ENCODE results near the gene RSBN1L. TPM values are rescaled to one million over a fixed set of nuclear protein-coding genes. Genes with fewer than 3 reads are reported as not detected.

The RSBN1L gene
- total RNA-seq, 1 experiment from 2014 or later, result 33.7 TPM

DNA sequence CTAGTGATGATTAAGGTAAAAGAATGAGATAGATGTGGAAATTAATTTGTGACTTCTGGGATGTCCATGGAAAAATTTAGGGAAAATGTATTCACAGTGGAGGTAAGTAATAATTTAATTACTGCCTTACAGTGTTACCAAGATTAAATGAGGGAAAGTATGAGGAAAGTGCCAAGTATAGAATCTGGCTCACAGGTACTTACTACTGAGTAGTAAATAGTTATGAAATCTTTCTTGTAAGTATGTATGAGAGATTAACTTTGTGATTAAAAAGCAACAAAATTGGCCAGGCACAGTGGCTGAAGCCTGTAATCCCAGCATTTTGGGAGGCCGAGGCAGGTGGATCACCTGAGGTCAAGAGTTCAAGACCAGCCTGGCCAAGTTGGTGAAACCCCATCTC, 42.1 kb downstream of the RSBN1L start:
- Histone ChIP-seq H3K79me2 (ENCODE audit: low read length) (peaks cover 87% of the 10 kb centered on the region), H3K9me2 (replicated peaks; ENCODE audit: insufficient read depth, low read length) (no peaks in the 10 kb centered on the region), H2AFZ (ENCODE audit: low read length) (no peak overlapping the region), H3K9ac (ENCODE audit: low read length) (no peak overlapping the region), H4K20me1 (ENCODE audit: insufficient read depth, low read depth, low read length) (no peaks in the 10 kb centered on the region), H3K9me3 (ENCODE audit: low read length) (no peaks in the 10 kb centered on the region), H3K4me1 (ENCODE audit: low read length) (peaks cover 16% of the 10 kb centered on the region), H3K36me3 (ENCODE audit: insufficient read depth, low read length) (peaks cover 7% of the 10 kb centered on the region; the same call in 1 of the 2 replicates), H3K4me3 (ENCODE audit: low read length) (no peak overlapping the region), H3K27me3 (ENCODE audit: low read length) (no peaks in the 10 kb centered on the region), H3K4me2 (ENCODE audit: low read depth, low read length, poor library complexity, severe bottlenecking) (no peak overlapping the region), H3K27ac (ENCODE audit: low read length) (no peak overlapping the region)
- DNase-seq, result no peak

DNA sequence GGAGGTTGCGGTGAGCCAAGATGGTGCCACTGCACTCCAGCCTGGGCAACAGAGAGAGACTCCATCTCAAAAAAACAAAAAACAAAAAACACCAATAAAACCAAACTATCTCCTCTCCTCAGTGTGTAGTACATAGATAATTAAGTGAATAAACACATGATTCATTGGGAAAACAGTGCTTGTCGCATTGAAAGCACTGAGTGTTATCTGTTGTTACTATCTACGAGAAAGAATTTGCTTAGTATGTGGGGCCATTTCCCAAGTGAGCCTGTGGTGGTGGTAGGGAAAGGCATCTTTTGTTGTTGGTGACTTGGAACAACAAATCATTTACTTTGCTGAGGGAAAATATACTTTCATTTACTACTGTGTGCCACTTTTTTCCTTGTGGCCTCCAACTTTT, 42.6 kb downstream of the RSBN1L start:
- peaks cover 88% of the 10 kb centered on the region for H3K79me2 ChIP-seq (ENCODE audit: low read length)
- no peak overlapping the region for H3K4me3 ChIP-seq (ENCODE audit: low read length)
- H4K20me1 ChIP-seq (ENCODE audit: insufficient read depth, low read depth, low read length), result no peaks in the 10 kb centered on the region
- no peaks in the 10 kb centered on the region for H3K9me2 ChIP-seq (replicated peaks; ENCODE audit: insufficient read depth, low read length)
- H3K4me2 ChIP-seq (ENCODE audit: low read depth, low read length, poor library complexity, severe bottlenecking), result no peak overlapping the region
- no peaks in the 10 kb centered on the region for H3K9me3 ChIP-seq (ENCODE audit: low read length)
- no peak for DNase-seq
- H3K9ac ChIP-seq (ENCODE audit: low read length), result no peak overlapping the region
- H3K27ac ChIP-seq (ENCODE audit: low read length), result no peak overlapping the region
- H2AFZ ChIP-seq (ENCODE audit: low read length), result no peak overlapping the region
- no peaks in the 10 kb centered on the region for H3K27me3 ChIP-seq (ENCODE audit: low read length)
- peaks cover 16% of the 10 kb centered on the region for H3K4me1 ChIP-seq (ENCODE audit: low read length)
- H3K36me3 ChIP-seq (ENCODE audit: insufficient read depth, low read length), result peaks cover 9% of the 10 kb centered on the region; the same call in 1 of the 2 replicates

DNA sequence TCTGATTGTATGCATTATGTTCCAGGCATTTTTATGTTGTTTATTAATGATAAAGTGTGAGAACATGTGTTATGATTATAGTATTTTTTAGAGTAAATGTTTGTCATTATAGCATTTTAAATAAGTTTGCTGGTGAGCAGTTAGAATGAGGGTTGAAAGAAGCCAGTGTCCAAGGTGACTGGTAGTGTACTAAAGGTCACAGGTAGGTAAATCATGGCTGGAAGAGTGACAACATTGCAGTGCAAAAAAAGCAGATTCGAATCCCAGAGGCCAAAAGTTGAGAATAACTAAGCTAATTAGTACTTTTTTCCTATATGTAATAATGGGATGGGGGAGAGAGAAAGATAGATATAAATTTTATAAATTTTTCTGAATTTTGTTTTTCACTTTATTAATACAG, 44.0 kb downstream of the RSBN1L start:
- H3K36me3 ChIP-seq (ENCODE audit: insufficient read depth, low read length), result peaks cover 9% of the 10 kb centered on the region; the same call in 1 of the 2 replicates
- H2AFZ ChIP-seq (ENCODE audit: low read length), result no peak overlapping the region
- H4K20me1 ChIP-seq (ENCODE audit: insufficient read depth, low read depth, low read length), result no peaks in the 10 kb centered on the region
- H3K27ac ChIP-seq (ENCODE audit: low read length), result no peak overlapping the region
- H3K4me3 ChIP-seq (ENCODE audit: low read length), result no peak overlapping the region
- H3K79me2 ChIP-seq (ENCODE audit: low read length), result peaks cover 89% of the 10 kb centered on the region
- H3K4me1 ChIP-seq (ENCODE audit: low read length), result peaks cover 6% of the 10 kb centered on the region
- H3K27me3 ChIP-seq (ENCODE audit: low read length), result no peaks in the 10 kb centered on the region
- DNase-seq, result no peak
- H3K4me2 ChIP-seq (ENCODE audit: low read depth, low read length, poor library complexity, severe bottlenecking), result no peak overlapping the region
- no peaks in the 10 kb centered on the region for H3K9me3 ChIP-seq (ENCODE audit: low read length)
- no peak overlapping the region for H3K9ac ChIP-seq (ENCODE audit: low read length)
- no peaks in the 10 kb centered on the region for H3K9me2 ChIP-seq (replicated peaks; ENCODE audit: insufficient read depth, low read length)

- H3K4me1 ChIP-seq (ENCODE audit: low read length), result no peaks in the 10 kb centered on the region
- H3K4me3 ChIP-seq (ENCODE audit: low read length), result no peak overlapping the region
- H3K27ac ChIP-seq (ENCODE audit: low read length), result no peak overlapping the region
- no peaks in the 10 kb centered on the region for H4K20me1 ChIP-seq (ENCODE audit: insufficient read depth, low read depth, low read length)
- peaks cover 2% of the 10 kb centered on the region; the same call in 1 of the 2 replicates for H3K36me3 ChIP-seq (ENCODE audit: insufficient read depth, low read length)
- no peak overlapping the region for H3K4me2 ChIP-seq (ENCODE audit: low read depth, low read length, poor library complexity, severe bottlenecking)
- no peak overlapping the region for H3K9ac ChIP-seq (ENCODE audit: low read length)
- no peak for DNase-seq
- no peaks in the 10 kb centered on the region for H3K9me2 ChIP-seq (replicated peaks; ENCODE audit: insufficient read depth, low read length)
- H3K9me3 ChIP-seq (ENCODE audit: low read length), result no peaks in the 10 kb centered on the region
- no peaks in the 10 kb centered on the region for H3K27me3 ChIP-seq (ENCODE audit: low read length)
- H3K79me2 ChIP-seq (ENCODE audit: low read length), result peaks cover 84% of the 10 kb centered on the region
- no peak overlapping the region for H2AFZ ChIP-seq (ENCODE audit: low read length)
Measured at GRCh38 chr7:77743518-77743917, 47.3 kb downstream of the RSBN1L start.

GRCh38 chr7:77745746-77746145, 49.5 kb downstream of the RSBN1L start:
- peaks cover 84% of the 10 kb centered on the region for H3K79me2 ChIP-seq (ENCODE audit: low read length)
- DNase-seq, result no peak
- H3K4me1 ChIP-seq (ENCODE audit: low read length), result no peaks in the 10 kb centered on the region
- no peak overlapping the region for H3K27ac ChIP-seq (ENCODE audit: low read length)
- no peaks in the 10 kb centered on the region for H3K27me3 ChIP-seq (ENCODE audit: low read length)
- no peak overlapping the region for H2AFZ ChIP-seq (ENCODE audit: low read length)
- H3K9me2 ChIP-seq (replicated peaks; ENCODE audit: insufficient read depth, low read length), result no peaks in the 10 kb centered on the region
- no peak overlapping the region for H3K9ac ChIP-seq (ENCODE audit: low read length)
- no peaks in the 10 kb centered on the region for H4K20me1 ChIP-seq (ENCODE audit: insufficient read depth, low read depth, low read length)
- H3K4me3 ChIP-seq (ENCODE audit: low read length), result no peak overlapping the region
- H3K9me3 ChIP-seq (ENCODE audit: low read length), result no peaks in the 10 kb centered on the region
- H3K4me2 ChIP-seq (ENCODE audit: low read depth, low read length, poor library complexity, severe bottlenecking), result no peak overlapping the region
- peaks cover 8% of the 10 kb centered on the region for H3K36me3 ChIP-seq (ENCODE audit: insufficient read depth, low read length)

DNA sequence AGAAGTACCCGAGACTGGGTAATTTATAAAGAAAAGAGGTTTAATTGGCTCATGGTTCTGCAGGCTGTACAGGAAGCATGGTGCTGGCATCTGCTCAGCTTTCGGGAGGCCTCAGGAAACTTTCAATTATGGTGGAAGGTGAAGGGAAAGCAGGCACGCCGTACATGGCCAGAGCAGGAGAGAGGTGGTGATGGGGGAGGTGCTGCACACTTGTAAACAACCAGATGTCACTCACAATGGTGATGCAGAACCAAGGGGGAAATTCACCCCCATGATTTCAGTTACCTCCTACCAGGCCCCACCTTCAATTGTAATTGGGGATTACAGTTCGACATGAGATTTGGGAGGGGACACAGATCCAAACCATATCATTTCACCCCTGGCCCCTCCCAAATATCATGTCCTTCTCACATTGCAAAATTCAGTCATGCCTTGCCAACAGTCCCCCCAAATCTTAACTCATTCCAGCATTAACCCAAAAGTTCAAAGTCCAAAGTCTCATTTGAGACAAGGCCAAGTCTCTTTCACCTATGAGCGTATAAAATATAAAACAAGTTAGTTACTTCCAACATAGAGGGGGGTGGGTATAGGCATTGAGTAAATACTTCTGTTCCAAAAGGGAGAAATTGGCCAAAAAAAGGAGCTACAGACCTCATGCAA, 50.0 kb downstream of the RSBN1L start:
- H3K9ac ChIP-seq (ENCODE audit: low read length), result no peak overlapping the region
- no peak overlapping the region for H3K4me3 ChIP-seq (ENCODE audit: low read length)
- H4K20me1 ChIP-seq (ENCODE audit: insufficient read depth, low read depth, low read length), result no peaks in the 10 kb centered on the region
- H2AFZ ChIP-seq (ENCODE audit: low read length), result no peak overlapping the region
- no peaks in the 10 kb centered on the region for H3K9me2 ChIP-seq (replicated peaks; ENCODE audit: insufficient read depth, low read length)
- no peaks in the 10 kb centered on the region for H3K9me3 ChIP-seq (ENCODE audit: low read length)
- peaks cover 86% of the 10 kb centered on the region for H3K79me2 ChIP-seq (ENCODE audit: low read length)
- no peaks in the 10 kb centered on the region for H3K4me1 ChIP-seq (ENCODE audit: low read length)
- peaks cover 8% of the 10 kb centered on the region for H3K36me3 ChIP-seq (ENCODE audit: insufficient read depth, low read length)
- no peaks in the 10 kb centered on the region for H3K27me3 ChIP-seq (ENCODE audit: low read length)
- no peak overlapping the region for H3K27ac ChIP-seq (ENCODE audit: low read length)
- DNase-seq, result no peak
- H3K4me2 ChIP-seq (ENCODE audit: low read depth, low read length, poor library complexity, severe bottlenecking), result no peak overlapping the region

DNA sequence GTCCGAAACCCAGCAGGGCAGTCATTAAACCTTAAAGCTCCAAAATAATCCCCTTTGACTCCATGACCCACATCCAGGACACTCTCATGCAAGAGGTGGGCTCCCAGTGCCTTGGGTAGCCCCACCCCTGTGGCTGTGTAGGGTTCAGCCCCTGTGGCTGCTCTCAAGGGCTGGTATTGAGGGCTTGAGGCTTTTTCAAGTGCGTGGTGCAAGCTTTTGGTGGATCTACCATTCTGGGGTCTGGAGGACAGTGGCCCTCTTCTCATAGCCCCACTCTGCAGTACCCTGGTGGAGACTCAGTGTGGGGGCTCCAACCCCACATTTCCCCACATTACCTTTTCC, 50.5 kb downstream of the RSBN1L start:
- no peaks in the 10 kb centered on the region for H3K9me3 ChIP-seq (ENCODE audit: low read length)

DNA sequence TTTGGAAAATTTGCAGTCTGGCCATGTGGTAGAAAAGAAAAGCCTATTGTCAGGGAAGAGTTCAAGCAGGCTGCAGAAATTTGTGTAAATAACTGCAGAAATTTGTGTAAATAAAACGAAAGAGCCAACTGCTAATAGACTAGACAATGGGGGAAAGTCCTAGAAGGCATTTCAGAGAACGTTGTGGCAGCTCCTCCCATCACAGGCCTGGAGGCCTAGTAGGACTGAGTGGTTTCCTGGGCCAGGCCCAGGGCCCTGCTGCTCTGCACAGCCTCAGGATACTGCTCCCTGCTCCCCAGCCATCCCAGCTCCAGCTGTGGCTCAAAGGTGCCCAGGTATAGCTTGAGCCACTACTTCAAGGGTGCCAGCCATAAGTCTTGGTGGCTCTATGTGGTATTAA, 50.9 kb downstream of the RSBN1L start:
- H3K4me3 ChIP-seq (ENCODE audit: low read length), result no peak overlapping the region
- H4K20me1 ChIP-seq (ENCODE audit: insufficient read depth, low read depth, low read length), result no peaks in the 10 kb centered on the region
- H3K4me2 ChIP-seq (ENCODE audit: low read depth, low read length, poor library complexity, severe bottlenecking), result no peak overlapping the region
- H3K36me3 ChIP-seq (ENCODE audit: insufficient read depth, low read length), result peaks cover 8% of the 10 kb centered on the region
- no peaks in the 10 kb centered on the region for H3K4me1 ChIP-seq (ENCODE audit: low read length)
- peaks cover 89% of the 10 kb centered on the region for H3K79me2 ChIP-seq (ENCODE audit: low read length)
- no peak overlapping the region for H2AFZ ChIP-seq (ENCODE audit: low read length)
- H3K27ac ChIP-seq (ENCODE audit: low read length), result no peak overlapping the region
- no peak for DNase-seq
- H3K9ac ChIP-seq (ENCODE audit: low read length), result no peak overlapping the region
- H3K27me3 ChIP-seq (ENCODE audit: low read length), result no peaks in the 10 kb centered on the region
- H3K9me2 ChIP-seq (replicated peaks; ENCODE audit: insufficient read depth, low read length), result no peaks in the 10 kb centered on the region
- H3K9me3 ChIP-seq (ENCODE audit: low read length), result no peaks in the 10 kb centered on the region

More for the DNA sequence above, 50.5 kb downstream of the RSBN1L start:
- H3K79me2 ChIP-seq (ENCODE audit: low read length), result peaks cover 88% of the 10 kb centered on the region
- no peaks in the 10 kb centered on the region for H3K9me2 ChIP-seq (replicated peaks; ENCODE audit: insufficient read depth, low read length)
- no peak overlapping the region for H2AFZ ChIP-seq (ENCODE audit: low read length)
- no peak for DNase-seq
- H3K27ac ChIP-seq (ENCODE audit: low read length), result no peak overlapping the region
- no peaks in the 10 kb centered on the region for H4K20me1 ChIP-seq (ENCODE audit: insufficient read depth, low read depth, low read length)
- no peak overlapping the region for H3K4me3 ChIP-seq (ENCODE audit: low read length)
- no peak overlapping the region for H3K4me2 ChIP-seq (ENCODE audit: low read depth, low read length, poor library complexity, severe bottlenecking)
- H3K4me1 ChIP-seq (ENCODE audit: low read length), result no peaks in the 10 kb centered on the region
- no peak overlapping the region for H3K9ac ChIP-seq (ENCODE audit: low read length)
- peaks cover 8% of the 10 kb centered on the region for H3K36me3 ChIP-seq (ENCODE audit: insufficient read depth, low read length)
- no peaks in the 10 kb centered on the region for H3K27me3 ChIP-seq (ENCODE audit: low read length)
